ENCODE measurements around the gene SNX30.

SNX30 gene

GRCh38 chr9:112809906-112810305 lies 59.3 kb downstream of the SNX30 start:
- Histone ChIP-seq H3K9me3 (ENCODE audit: control insufficient read depth, insufficient read depth, low read length) (no peaks in the 10 kb centered on the region), H3K4me3 (ENCODE audit: low read depth, low read length) (no peak overlapping the region), H3K36me3 (ENCODE audit: control insufficient read depth, insufficient read depth, low read length) (peaks cover 12% of the 10 kb centered on the region), H3K27ac (ENCODE audit: low read depth, low read length) (no peak overlapping the region), H3K4me1 (ENCODE audit: control insufficient read depth, insufficient read depth, low read length) (peaks cover 4% of the 10 kb centered on the region), H3K27me3 (ENCODE audit: control insufficient read depth, insufficient read depth, low read length) (no peaks in the 10 kb centered on the region), H3K9ac (ENCODE audit: low read depth, low read length) (no peak overlapping the region)

DNA sequence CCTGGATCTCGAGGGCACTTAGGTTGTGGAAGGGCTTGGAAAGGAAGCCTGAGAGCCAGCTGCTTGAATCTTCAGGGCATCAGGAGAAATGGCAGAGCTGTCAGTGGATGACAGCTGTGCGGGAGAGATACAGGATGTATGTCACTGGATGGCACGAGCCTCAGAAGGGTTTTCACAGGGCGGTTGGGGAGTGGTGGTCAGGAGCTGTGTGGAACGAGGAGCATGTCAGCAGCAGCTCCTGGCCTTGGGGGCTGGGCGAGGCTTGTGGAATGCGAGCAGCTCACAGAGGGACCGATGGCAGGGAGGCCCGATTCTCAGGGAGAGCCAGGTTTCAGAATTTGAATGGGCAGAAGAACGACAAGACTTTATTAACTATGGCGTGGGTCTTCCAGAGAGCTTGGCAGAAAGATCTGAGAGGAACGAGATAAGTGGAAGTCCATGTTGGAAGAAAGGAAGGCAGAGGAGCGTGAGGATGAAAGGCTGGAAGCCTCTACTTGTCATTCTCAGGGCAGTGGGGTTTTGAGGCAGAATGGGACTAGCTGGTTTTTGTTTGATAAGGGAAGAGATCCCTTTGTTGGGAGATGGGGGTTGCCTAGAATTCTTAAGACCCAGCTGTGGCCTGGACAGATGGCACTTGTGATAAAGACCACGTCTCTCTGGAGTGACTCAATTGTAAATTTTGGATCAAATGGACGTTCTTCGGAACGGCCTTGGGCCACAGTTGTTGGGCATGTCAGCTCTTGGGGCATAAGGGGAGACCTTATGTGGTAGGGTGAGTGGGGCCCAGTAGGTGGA lies 60.3 kb downstream of the SNX30 start:
- no peaks in the 10 kb centered on the region for H3K27me3 ChIP-seq (ENCODE audit: control insufficient read depth, insufficient read depth, low read length)
- no peak overlapping the region for H3K4me3 ChIP-seq (ENCODE audit: low read depth, low read length)
- peaks cover 4% of the 10 kb centered on the region for H3K4me1 ChIP-seq (ENCODE audit: control insufficient read depth, insufficient read depth, low read length)
- no peak overlapping the region for H3K9ac ChIP-seq (ENCODE audit: low read depth, low read length)
- H3K9me3 ChIP-seq (ENCODE audit: control insufficient read depth, insufficient read depth, low read length): no peaks in the 10 kb centered on the region
- H3K27ac ChIP-seq (ENCODE audit: low read depth, low read length): no peak overlapping the region
- peaks cover 12% of the 10 kb centered on the region for H3K36me3 ChIP-seq (ENCODE audit: control insufficient read depth, insufficient read depth, low read length)

DNA sequence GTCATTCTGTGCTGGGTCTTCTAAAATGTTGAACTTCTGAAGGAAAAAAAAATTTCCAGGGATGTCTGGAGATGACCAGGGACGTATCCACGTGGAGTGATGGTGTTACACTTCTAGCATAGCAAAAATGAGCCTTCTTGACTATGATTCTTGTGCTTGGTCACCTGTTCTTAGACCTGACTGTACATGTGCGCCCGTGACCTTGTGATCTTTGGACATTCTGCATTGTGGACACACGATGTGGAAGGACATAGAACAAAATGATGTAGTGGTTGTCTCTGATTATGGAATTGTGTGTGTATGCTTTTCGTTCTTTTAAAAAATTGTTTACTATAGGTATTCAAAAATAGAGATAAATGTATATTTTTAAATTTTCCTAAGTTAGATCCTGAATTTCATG lies 61.0 kb downstream of the SNX30 start:
- H3K27me3 ChIP-seq (ENCODE audit: control insufficient read depth, insufficient read depth, low read length): no peaks in the 10 kb centered on the region

GRCh38 chr9:112815868-112816267 lies 65.3 kb downstream of the SNX30 start:
- Histone ChIP-seq H3K4me3 (ENCODE audit: low read depth, low read length) (no peak overlapping the region), H3K36me3 (ENCODE audit: control insufficient read depth, insufficient read depth, low read length) (peaks cover 14% of the 10 kb centered on the region), H3K27me3 (ENCODE audit: control insufficient read depth, insufficient read depth, low read length) (no peaks in the 10 kb centered on the region), H3K4me1 (ENCODE audit: control insufficient read depth, insufficient read depth, low read length) (peaks cover 2% of the 10 kb centered on the region), H3K9ac (ENCODE audit: low read depth, low read length) (no peak overlapping the region), H3K9me3 (ENCODE audit: control insufficient read depth, insufficient read depth, low read length) (no peaks in the 10 kb centered on the region), H3K27ac (ENCODE audit: low read depth, low read length) (no peak overlapping the region)

More for the DNA sequence above, 61.0 kb downstream of the SNX30 start:
- H3K27ac ChIP-seq (ENCODE audit: low read depth, low read length): no peak overlapping the region
- peaks cover 4% of the 10 kb centered on the region for H3K4me1 ChIP-seq (ENCODE audit: control insufficient read depth, insufficient read depth, low read length)
- H3K9me3 ChIP-seq (ENCODE audit: control insufficient read depth, insufficient read depth, low read length): no peaks in the 10 kb centered on the region
- H3K9ac ChIP-seq (ENCODE audit: low read depth, low read length): no peak overlapping the region
- H3K36me3 ChIP-seq (ENCODE audit: control insufficient read depth, insufficient read depth, low read length): peaks cover 12% of the 10 kb centered on the region
- no peak overlapping the region for H3K4me3 ChIP-seq (ENCODE audit: low read depth, low read length)

DNA sequence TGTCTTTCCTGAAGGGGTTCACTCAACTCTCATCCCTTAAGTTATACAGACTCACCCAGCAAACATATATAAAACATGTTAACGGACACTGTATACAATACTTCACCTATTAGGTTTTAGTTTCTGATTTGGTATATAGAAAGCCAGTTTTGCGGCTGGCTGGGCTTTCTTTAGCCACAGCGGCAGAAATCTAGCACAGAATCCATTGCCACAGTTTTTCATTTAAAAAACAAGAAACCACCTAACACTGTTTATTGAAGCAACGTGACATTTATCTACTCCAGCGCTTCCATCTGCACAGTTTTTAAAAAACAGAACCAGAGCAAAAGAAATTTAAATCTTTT lies 67.3 kb downstream of the SNX30 start:
- H3K27ac ChIP-seq (ENCODE audit: low read depth, low read length): no peak overlapping the region
- no peaks in the 10 kb centered on the region for H3K4me1 ChIP-seq (ENCODE audit: control insufficient read depth, insufficient read depth, low read length)
- H3K9me3 ChIP-seq (ENCODE audit: control insufficient read depth, insufficient read depth, low read length): no peaks in the 10 kb centered on the region
- no peak overlapping the region for H3K4me3 ChIP-seq (ENCODE audit: low read depth, low read length)
- H3K36me3 ChIP-seq (ENCODE audit: control insufficient read depth, insufficient read depth, low read length): peaks cover 17% of the 10 kb centered on the region
- no peaks in the 10 kb centered on the region for H3K27me3 ChIP-seq (ENCODE audit: control insufficient read depth, insufficient read depth, low read length)
- H3K9ac ChIP-seq (ENCODE audit: low read depth, low read length): no peak overlapping the region

DNA sequence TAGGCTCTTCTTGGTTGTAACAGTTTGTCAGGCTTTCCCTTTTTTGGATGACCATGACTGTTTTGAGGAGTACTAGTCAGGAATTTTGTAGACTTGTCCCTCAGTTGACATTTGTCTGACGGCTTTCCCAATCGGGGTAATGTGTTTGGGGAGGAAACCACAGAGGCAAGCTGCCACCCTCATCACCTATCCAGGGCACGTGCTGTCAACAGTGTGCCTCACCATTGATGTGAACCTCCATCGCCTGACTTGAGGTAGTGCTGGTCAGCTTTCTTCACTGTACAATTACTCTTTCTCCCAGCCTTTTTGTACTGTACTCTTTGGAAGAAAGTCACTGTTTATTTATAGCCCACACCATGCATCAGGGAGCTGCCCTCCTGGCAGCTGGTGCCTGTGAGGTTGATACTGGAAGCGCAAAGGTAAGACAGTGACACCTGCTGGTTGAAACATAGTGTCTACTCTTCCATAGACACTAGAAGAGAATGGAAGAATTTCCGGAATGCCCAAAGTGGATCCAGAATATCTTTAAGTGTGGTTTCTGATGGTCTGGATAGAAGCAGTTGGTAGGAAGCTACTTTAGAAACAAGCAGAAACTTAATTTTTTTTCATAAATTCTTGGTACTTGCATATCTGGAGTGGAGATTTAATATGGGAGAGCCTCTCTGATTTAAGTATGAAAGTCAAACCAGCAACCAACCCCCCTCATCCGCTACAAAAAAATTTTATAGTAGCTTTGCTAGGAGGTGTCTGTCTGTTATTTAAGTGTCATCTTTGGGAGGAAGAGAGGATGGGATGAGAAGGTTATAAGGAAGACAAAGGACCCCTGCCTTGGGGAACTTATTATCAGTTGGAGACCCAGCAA lies 69.3 kb downstream of the SNX30 start:
- H3K36me3 ChIP-seq (ENCODE audit: control insufficient read depth, insufficient read depth, low read length): peaks cover 17% of the 10 kb centered on the region
- H3K4me1 ChIP-seq (ENCODE audit: control insufficient read depth, insufficient read depth, low read length): no peaks in the 10 kb centered on the region
- H3K9me3 ChIP-seq (ENCODE audit: control insufficient read depth, insufficient read depth, low read length): no peaks in the 10 kb centered on the region
- no peak overlapping the region for H3K27ac ChIP-seq (ENCODE audit: low read depth, low read length)
- no peak overlapping the region for H3K4me3 ChIP-seq (ENCODE audit: low read depth, low read length)
- H3K9ac ChIP-seq (ENCODE audit: low read depth, low read length): no peak overlapping the region
- H3K27me3 ChIP-seq (ENCODE audit: control insufficient read depth, insufficient read depth, low read length): no peaks in the 10 kb centered on the region

DNA sequence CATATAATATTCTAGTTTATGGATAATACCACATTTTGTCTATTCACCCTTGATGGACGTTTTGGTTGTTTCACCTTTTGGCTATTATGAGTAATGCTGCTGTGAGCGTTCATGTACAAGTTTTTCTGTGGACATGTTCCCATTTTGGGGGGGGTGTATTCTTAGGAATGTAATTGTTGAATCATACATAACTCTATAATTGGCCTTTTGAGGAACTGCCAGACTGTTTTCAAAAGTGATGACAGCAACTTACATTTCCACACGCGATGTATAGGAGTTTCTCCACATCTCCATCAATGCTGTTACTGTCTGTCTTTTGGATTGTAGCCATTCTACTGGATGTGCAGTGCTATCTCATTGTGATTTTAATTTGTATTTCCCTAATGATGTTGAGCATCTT lies 70.3 kb downstream of the SNX30 start:
- Histone ChIP-seq H3K27ac (ENCODE audit: low read depth, low read length) (no peak overlapping the region), H3K4me1 (ENCODE audit: control insufficient read depth, insufficient read depth, low read length) (no peaks in the 10 kb centered on the region), H3K36me3 (ENCODE audit: control insufficient read depth, insufficient read depth, low read length) (peaks cover 17% of the 10 kb centered on the region), H3K4me3 (ENCODE audit: low read depth, low read length) (no peak overlapping the region), H3K9me3 (ENCODE audit: control insufficient read depth, insufficient read depth, low read length) (no peaks in the 10 kb centered on the region), H3K27me3 (ENCODE audit: control insufficient read depth, insufficient read depth, low read length) (no peaks in the 10 kb centered on the region), H3K9ac (ENCODE audit: low read depth, low read length) (no peak overlapping the region)

DNA sequence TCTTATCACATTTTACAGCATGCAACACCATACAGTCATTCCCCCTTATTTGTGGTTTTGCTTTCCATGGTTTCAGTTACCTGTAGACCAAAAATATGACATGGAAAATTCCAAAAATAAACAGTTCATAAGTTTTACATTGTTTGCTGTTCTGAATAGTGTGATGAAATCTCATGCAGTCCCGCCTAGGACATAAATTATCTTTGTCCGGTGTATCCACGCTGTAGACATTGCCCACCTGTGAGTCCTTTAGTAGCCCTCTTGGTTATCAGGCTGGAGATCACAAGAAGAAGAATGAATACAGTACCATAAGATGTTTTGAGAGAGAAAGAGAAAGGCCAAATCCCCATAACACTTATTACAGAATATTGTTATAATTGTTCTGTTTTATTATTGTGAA lies 72.1 kb downstream of the SNX30 start:
- peaks cover 15% of the 10 kb centered on the region for H3K36me3 ChIP-seq (ENCODE audit: control insufficient read depth, insufficient read depth, low read length)
- no peak overlapping the region for H3K27ac ChIP-seq (ENCODE audit: low read depth, low read length)
- H3K4me3 ChIP-seq (ENCODE audit: low read depth, low read length): no peak overlapping the region
- no peaks in the 10 kb centered on the region for H3K27me3 ChIP-seq (ENCODE audit: control insufficient read depth, insufficient read depth, low read length)
- no peaks in the 10 kb centered on the region for H3K4me1 ChIP-seq (ENCODE audit: control insufficient read depth, insufficient read depth, low read length)
- no peak overlapping the region for H3K9ac ChIP-seq (ENCODE audit: low read depth, low read length)
- no peaks in the 10 kb centered on the region for H3K9me3 ChIP-seq (ENCODE audit: control insufficient read depth, insufficient read depth, low read length)

- Histone ChIP-seq H3K4me1 (ENCODE audit: control insufficient read depth, insufficient read depth, low read length) (no peaks in the 10 kb centered on the region), H3K27ac (ENCODE audit: low read depth, low read length) (no peak overlapping the region), H3K36me3 (ENCODE audit: control insufficient read depth, insufficient read depth, low read length) (peaks cover 10% of the 10 kb centered on the region), H3K27me3 (ENCODE audit: control insufficient read depth, insufficient read depth, low read length) (no peaks in the 10 kb centered on the region), H3K4me3 (ENCODE audit: low read depth, low read length) (no peak overlapping the region), H3K9ac (ENCODE audit: low read depth, low read length) (no peak overlapping the region), H3K9me3 (ENCODE audit: control insufficient read depth, insufficient read depth, low read length) (no peaks in the 10 kb centered on the region)
These were observed 72.7 kb downstream of the SNX30 start for GRCh38 chr9:112823257-112823656.

GRCh38 chr9:112831281-112831851 lies 80.8 kb downstream of the SNX30 start:
- Histone ChIP-seq H3K4me1 (ENCODE audit: control insufficient read depth, insufficient read depth, low read length) (no peaks in the 10 kb centered on the region), H3K36me3 (ENCODE audit: control insufficient read depth, insufficient read depth, low read length) (peaks cover 4% of the 10 kb centered on the region; the same call in 1 of the 2 replicates), H3K9me3 (ENCODE audit: control insufficient read depth, insufficient read depth, low read length) (no peaks in the 10 kb centered on the region), H3K27me3 (ENCODE audit: control insufficient read depth, insufficient read depth, low read length) (no peaks in the 10 kb centered on the region), H3K27ac (ENCODE audit: low read depth, low read length) (no peak overlapping the region), H3K9ac (ENCODE audit: low read depth, low read length) (no peak overlapping the region), H3K4me3 (ENCODE audit: low read depth, low read length) (no peak overlapping the region)

- H3K9ac ChIP-seq (ENCODE audit: low read depth, low read length): no peak overlapping the region
- H3K9me3 ChIP-seq (ENCODE audit: control insufficient read depth, insufficient read depth, low read length): no peaks in the 10 kb centered on the region
- H3K27ac ChIP-seq (ENCODE audit: low read depth, low read length): no peak overlapping the region
- H3K4me1 ChIP-seq (ENCODE audit: control insufficient read depth, insufficient read depth, low read length): no peaks in the 10 kb centered on the region
- H3K27me3 ChIP-seq (ENCODE audit: control insufficient read depth, insufficient read depth, low read length): no peaks in the 10 kb centered on the region
- no peak overlapping the region for H3K4me3 ChIP-seq (ENCODE audit: low read depth, low read length)
- peaks cover 9% of the 10 kb centered on the region for H3K36me3 ChIP-seq (ENCODE audit: control insufficient read depth, insufficient read depth, low read length)
These were observed 81.4 kb downstream of the SNX30 start for GRCh38 chr9:112831969-112832368.
